Fibroblast of skin of scalp (primary cell): ENCODE measurements around the gene SH3D19.

Source experiments
- DNase-seq: peaks from one replicate; pipeline ENCODE4 v3.0.0-alpha.2; 2013

Gene SH3D19

DNA sequence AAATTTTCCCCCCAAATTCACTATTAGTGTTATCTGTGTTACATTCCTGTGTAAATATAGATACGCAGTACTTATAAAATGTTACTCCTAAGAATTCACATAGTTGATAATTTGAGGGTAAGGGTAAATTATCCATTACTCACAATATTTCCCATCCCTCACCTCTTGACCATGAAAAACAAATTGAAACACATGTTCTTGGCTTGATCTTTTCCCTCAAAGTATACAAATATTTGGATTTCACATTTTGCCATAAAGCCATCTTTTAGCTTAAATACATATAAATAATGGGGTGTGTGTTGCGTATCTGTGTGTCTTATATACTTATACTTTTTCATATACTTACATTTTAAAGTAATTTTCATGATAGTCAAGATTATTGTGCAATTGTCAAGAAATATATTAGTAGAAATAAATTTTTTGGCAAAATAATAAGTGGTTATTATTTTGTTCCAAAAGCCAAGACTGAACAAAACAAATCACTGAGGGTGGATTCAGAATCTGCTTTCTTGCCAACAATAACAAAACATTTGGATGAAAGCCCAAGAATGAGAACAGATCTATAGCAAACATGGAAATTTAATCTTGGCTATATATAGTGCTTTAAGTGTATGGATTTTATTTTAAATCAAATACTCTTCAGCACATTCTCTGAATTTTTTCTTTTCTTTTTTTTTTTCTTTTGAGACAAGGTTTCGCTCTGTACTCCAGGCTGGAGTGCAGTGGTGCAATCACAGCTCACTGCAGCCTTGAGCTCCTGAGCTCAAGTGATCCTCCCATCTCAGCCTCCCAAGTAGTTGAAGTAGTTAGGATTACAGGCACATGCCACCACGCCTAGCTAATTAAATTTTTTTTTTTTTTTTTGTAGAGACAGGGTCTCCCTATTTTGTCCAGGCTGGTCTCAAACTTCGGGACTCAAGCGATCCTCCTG, 97.0 kb downstream of the SH3D19 start:
- peak; percentile 84 for DNase-seq

DNA sequence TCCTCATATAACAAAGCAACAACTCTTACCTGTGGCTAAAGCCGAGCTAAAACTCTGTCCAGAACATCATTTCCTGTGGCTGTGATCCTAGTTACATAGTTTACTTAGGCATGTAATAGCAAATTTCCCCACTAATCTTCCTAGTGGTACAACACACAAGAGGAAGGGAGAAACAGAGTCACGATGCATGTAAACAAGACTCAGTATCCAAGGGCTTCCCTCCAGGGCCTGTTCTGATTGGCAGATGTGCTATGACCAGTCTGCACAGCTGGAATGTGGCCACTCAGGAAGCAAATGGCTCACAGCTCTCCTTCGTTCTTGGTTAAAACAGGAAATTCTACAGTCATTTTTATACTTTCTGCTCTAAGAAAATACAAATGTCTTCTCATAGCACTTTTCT, 97.7 kb downstream of the SH3D19 start:
- DNase-seq: peak; percentile 77

DNA sequence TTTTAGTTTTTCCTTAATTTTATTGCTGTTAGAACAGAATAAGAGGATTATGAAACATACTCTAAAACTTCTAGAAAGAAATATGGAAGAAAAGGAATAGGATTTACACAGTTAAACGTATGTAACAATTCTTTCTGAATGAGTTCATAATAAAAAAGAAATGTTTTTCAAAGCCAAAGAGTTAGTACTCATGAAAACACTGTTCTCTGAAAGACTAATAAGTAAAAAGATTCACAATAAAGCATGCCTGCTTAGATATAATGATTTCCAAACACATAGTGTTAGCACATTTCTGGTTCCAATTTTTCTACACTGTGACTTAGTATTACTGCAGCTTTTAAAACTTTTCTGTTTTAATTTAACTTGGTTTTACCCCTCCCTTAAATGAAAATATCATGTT, 98.2 kb downstream of the SH3D19 start:
- DNase-seq: no peak

DNA sequence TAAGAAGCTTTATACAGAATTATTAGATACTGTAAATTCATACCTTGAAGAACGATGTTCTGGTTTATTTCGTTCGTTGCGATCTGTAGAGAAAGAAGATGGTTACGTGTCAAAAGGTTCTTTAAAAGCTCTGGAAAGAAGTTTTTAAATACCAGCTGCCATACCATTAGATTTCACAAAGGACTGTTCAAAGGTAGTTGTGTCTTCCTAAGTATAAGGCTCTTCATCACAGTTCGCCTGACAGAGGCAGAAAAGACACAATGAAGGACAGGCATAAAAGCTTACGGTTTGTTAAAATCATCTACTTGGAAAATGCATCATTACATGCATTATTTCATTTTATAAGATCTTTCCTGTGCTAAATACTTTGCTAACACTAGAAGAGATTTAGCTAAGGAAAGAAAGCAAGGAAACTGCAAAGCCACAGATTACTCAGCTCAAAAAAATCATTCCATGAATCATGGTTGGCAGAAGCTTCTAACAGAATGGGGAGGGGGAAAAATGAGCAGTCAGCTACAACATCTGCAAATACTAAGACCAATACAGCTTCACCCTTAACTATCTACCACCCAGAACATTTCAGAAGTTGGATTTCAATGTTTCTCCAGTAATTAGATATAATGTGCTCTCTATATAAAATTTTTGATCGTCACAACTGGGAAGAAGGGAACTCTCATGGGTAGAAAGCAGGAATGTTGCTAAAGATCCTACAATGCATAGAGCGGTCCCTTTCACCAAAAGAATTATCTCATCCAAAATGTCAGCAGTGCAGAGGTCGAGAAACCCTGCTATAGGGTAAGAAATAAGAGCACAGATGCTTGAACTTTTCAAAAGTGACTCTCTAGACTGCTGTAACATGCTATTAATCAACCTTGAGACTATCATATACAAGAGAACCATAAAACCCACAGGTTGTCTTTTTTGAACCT, 99.1 kb downstream of the SH3D19 start:
- peak; percentile 89 for DNase-seq

DNA sequence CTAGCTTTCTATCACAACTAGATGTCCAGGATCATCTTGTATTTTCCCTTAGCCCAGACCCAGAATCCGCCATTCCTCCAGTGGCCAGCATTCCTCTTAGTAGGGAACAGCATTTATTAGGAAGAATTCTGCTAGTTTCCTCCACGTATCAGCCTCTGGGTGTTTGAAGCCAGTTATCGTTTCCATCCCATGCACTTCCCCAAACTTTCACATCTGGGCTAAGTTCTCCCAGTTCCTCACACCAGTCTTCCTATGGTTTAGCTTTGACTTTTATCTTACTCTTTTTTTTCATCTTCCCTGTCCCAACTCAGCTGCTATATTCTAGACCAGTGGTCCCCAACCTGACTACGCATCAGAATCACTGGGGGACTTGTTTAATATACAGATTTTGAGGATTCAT, 101.9 kb downstream of the SH3D19 start:
- no peak for DNase-seq

DNA sequence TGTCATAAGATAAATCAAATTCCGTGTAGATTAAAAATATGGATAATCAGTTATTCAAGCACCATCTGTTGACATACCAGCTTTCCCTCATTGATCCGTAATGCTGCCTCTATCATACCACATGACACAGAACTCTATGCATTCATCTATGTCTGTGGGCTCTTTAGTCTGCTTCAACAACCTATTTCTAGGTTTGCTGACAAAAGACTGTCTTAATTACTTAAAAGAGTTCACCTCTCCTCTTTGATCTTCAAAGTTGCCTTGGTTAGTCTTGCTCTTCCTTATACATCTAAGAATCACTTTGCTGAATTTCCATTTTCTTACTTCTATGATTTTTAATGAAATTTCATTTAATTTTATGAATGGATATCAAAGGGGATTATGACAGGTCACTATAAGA, 105.5 kb downstream of the SH3D19 start:
- no peak for DNase-seq

DNA sequence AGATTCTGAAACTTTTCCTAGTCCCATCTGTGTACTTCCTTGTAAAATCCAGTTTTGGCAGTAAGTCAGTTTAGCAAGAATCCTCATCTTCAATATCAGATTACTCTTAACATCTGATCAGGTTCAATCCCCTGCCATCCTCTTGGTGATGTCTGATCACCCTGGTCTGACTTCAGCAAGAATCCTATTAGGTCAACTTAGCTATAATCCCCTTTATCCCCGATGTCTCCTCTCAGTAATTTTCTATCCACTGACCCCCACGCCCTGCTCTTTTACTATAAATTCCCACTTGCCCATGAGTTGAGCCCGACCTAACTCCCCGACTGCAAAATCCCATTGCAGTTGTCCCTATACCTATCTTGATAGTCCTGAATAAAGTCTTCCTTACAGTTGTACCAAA, 106.3 kb downstream of the SH3D19 start:
- DNase-seq: no peak

DNA sequence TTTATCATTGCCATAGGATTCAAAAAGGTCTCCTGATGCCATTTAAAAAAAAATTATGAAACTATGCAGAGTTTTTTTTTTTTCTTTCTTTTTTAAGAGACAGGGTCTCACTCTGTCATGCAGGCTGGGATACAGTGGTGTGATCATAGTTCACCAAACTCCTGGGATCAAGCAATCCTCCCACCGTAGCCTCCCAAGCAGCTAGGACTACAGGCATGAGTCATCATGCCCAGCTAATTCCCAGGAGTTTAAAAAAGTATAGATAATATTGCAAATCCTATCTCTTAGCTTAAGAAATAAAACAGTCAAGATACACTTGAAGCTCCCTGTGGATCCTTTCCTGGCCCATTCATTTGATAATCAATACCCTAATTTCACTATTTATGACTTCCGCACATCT, 107.1 kb downstream of the SH3D19 start:
- DNase-seq: peak; percentile 36

DNA sequence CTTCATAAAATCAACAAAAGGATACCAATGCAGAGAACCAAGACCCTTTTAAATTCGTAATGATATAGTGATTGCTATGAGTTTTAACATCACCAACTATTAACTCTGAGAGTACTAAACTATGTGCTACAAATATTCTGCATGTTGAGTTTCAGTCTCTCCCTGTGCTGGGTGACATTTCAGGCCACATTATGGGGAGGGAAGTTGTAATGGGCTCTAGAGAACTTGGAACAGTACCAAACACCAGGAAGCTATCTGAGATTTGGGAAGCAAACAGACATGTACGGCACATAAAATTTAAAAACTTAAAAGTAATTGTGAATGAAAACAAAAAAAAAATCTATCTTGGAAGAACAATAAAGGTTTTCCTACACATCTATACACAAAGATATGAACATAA, 108.1 kb downstream of the SH3D19 start:
- no peak for DNase-seq

DNA sequence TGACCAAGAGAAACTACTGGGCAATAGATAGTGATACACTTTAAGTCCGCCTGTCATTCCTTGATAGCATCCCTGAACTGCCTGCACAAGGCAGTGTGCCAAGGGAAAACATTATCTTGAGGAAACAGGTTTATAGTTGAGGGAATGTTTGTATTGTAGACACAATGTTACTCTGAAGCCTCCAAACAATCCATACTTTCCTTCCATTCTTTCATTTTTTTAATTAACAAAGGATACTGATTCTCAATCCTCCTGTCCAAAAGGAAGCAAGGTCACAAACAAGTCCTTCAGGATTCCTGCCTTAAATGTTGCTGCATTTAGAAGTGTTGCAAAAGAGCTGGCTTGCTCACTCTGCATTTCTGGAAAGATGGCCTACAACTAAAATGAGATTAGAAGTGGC, 110.1 kb downstream of the SH3D19 start:
- no peak for DNase-seq

DNA sequence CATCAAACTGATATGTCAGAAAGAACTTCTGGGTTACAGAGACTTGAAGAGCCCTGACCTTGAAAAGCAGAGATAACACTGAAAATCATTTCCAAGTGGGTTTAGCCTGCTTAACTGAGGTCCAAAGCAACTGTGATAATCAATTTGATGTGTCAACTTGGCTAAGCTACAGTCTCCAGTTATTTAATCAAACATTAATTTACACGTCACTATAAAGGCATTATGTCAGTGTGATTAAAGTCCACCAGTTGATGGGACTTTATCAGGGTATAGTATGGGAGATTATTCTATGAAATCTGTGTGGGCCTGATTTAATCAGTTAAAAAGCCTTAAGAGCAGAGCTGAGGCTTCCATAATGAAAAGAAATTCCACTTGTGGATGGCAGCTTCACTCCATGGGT, 117.5 kb downstream of the SH3D19 start:
- no peak for DNase-seq

DNA sequence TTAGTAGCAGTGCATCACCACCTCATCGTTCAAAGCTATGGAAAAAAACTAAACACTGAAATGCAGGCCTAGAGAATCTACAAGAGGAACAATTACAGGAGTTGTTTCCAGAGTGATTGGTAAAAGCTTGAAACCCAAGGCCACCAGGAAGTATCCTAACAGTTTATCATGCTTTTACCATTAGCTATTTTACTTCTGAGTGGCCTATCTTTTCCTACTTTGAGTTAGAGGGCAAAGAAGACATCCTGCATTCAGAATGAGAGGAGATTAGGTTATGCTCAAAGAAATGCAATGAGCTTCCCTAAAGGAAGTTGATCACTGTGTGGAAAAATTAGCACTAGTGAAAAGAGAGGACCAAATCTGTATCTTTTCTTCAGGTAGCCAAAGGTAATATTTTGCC, 118.2 kb downstream of the SH3D19 start:
- no peak for DNase-seq

DNA sequence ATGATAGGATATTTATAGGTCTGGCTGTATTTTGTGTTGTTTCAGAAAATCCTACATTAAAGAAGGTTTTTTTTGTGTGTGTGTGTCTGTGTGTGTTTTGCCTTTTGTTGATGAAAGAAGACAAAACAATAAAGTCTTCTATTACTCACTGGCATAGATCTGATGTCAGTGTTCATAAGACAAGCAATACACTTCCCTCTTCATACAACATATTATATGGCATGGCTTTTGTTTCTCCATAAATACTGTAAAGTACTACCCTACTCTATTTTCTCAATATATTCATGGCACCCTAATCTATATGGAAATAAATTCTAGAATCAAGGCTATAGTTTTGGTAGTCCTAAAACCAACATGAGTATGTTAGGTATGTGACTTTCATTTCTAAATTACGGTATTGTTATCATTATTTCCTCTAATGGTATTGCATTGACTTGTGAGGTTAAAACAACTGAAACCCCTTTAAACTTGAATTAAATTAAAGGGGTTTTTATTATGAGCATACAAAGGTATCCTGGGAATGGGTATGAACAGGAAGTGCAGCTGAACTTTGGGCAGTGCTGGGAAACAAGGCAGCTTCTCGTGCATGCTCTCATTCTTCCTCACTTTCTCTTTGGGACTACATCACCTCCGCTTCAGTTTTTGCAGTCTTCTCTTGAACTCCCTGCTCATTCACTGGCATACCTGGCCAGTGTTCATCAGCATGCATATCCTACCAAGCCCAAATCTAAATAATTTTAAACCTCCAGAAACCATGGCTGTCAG, 119.0 kb downstream of the SH3D19 start:
- no peak for DNase-seq

DNA sequence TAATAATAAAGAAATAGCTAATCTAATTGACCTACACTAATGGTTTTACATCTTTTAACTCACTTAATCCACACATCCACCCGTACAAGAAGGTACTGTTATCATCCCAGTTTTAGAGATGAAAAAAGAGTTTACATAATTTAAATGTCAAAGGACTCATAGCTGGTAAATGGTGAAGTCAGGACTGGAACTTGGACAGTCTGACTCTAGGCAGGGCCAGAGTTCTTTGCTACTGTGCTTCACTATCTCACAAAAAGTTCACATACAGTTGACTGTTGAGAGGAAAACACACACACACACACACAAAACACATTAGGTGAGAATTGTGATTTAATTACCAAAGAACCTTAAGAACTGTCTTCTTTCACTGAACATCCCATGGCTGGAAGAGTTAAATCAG, 119.7 kb downstream of the SH3D19 start:
- no peak for DNase-seq

DNA sequence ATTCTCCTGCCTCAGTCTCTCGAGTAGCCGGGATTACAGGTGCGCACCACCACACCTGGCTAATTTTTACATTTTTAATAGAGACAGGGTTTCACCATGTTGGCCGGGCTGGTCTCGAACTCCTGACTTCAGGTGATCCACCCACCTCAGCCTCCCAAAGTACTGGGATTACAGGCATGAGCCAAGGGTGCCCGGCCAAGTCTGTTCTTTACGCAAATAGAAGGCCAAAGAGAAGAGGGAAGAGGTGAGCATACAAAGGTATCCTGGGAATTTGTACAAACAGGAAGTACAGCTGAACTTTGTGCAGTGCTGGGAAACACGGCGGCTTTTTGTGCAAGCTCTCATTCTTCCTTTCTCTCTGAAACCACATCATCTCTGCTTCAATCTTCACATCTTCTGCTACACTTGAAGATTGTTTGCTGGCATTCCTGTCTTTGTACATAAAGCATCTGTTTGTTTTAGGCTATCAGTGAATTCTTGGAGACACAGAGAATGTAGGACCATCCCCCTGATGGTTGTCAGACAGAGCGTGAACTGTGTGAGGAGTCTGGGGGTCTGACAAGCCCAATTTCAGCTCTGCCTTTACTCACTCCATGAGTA, 120.4 kb downstream of the SH3D19 start:
- no peak for DNase-seq

DNA sequence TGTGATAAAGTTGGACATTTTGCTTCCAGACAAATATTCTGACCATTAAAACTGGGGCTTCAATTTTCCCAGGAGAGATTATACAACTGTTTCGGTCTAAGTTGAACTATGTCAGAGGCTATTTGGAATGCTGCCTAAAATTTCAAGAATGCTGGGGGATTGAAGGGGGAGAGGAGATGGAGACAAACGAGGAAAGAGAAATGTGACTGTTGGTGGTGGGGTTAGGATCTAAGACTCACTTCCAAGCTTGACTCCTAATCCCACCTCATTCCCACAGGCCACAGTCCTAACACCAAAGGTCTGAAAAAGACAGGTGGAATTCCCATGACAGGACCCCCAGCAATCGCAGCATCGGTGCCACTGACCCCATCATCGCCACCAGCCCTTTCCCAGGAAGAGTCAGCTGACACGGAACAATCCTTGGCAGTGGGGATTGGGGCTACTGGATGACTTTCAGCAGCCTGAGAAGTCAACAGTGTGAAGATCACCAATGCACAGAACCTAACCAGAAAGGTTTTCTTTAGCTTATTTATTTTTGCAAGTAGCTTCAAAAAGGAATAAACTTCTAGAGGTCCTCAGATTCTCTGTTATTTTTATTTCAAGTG, 122.5 kb downstream of the SH3D19 start:
- peak; percentile 82 for DNase-seq

DNA sequence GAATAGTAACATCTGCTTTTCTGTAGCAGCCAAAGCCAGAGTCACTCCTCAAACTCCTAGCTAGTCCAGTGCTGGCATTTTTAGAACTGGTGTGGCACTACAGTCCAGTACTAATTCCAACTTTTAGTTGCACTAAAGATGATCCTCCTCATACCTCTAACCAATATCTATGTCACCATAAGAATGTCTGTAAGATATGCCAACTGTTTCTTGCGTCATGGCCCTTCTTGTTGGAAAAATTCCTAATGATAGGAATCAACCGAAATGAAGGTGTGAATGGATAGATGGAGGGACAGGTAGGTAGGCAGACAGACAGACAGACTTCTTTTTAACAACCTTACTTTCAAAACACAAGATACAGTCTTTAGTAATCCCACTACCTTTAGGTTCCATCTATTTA, 123.0 kb downstream of the SH3D19 start:
- DNase-seq: no peak

DNA sequence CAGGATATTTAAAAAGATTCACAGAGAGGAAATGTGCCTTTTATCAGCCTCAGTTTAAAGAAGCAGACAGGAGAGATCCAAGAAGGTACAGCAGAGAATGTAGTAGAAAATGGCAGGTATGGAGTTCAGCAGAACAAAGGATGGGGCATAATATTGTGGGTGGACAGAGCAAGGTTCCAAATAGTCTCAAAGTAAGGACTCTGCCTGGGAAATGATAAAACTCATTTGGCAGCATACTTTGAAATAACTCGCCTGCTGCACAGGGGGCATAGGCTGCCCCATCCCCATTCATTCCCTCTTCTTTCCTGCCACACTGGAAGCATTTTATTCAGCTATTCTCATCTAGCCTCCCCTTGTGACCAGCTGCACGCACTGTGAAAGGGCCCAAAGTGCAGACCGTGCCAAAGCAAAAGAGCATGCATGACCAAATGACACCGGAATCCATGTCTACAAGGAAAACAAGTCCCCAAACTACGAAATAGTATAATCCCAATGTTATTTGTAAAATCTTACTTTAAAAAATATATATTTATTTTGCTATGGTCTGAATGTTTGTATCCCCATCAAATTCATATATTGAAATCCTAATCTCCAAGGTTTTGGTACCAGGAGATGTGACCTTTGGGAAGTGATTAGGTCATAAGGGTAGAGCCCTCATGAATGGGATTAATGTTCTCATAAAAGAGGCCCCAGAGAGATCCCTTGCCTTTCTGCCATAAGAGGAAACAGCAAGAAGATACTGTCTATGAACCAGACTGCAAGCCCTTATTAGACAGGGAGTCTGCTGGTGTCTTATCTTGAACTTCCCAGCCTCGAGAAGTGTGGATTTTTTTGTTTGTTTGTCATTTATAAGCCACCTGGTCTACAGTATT, 125.8 kb downstream of the SH3D19 start:
- peak; percentile 4 for DNase-seq

DNA sequence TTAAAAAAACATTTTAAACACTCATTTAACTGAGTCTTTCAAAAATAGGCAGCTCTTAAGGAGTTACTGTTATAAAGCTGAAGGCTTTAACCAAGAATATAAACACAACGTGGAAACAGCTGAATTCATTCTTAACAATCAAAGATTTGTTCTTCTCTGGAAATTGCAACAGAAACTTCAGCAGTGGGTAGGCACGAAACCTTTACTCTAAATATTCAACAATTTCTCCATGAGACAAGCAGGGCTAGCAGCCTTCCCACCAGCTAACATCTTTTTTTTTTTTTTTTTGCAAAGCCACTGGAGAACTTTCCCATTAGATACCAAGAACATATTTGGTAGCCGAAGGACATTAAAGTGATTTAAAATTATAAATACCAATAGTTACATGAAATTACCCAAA, 126.7 kb downstream of the SH3D19 start:
- DNase-seq: no peak

DNA sequence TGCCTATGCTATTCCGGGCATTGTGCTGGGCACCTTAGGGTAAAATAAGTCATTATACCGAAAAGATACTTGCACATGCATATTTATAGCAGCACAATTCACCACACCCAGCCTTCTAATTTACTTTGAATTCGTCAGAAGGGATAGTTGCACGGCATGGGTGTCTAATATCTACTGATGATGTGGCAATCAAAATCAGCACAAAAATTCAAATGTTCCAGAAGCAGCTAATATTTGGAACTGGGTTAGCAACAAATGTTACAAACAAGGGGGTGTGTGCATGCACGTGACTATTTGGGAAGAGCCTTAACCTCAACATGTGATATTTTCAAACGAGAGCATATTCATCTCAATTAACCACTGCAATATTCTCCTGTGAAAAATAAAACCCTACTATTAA, 128.2 kb downstream of the SH3D19 start:
- DNase-seq: peak; percentile 25

DNA sequence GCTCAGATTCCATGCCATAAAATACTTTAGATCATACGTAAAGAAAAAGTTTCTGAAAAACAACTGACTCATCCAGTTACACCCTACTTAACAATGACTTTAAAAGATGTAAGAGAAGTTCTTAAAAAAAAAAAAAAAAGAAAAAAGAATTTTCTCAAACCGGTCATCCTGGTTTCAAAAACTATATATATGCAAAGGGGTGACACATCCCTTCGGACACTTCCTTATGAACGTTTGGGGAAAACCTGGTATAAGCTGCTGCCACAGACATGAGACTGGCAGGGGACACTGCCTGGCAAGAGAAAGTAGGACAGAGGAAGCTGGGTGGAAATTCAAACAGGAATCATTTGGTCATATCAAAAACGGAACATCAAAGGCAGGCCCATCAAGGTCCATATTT, 129.6 kb downstream of the SH3D19 start:
- peak; percentile 79 for DNase-seq
